Activated naive CD4-positive, alpha-beta T cell treated with anti-CD3 and anti-CD28 coated beads, Interleukin-2, amount 50 U/mL, for 72 hours (primary cell): ENCODE data around the gene SYT9. TPM values are rescaled to one million over a fixed set of nuclear protein-coding genes. Genes with fewer than 3 reads are reported as not detected.

Experiments
- ATAC-seq, 2 donors: fragments of 150-1000 bp; cut with Tn5 transposase; 2 replicates each; pipeline ENCODE4 v1.10.0; 2021; ENCODE audit warnings: mild to moderate bottlenecking in 2 of 2, moderate library complexity in 2 of 2
- DNase-seq, 2 donors: peaks; one replicate each; pipeline ENCODE4 v3.0.0; 2021 to 2022; ENCODE audit warnings: low spot score in 2 of 2
- H3K27ac Mint-ChIP-seq, 2 donors: one replicate each; pipeline ENCODE4 v1.8.0; 2022; ENCODE audit warnings: mild to moderate bottlenecking in 2 of 2, mixed read lengths in 2 of 2
- H3K36me3 Mint-ChIP-seq, 2 donors: one replicate each; pipeline ENCODE4 v1.8.0; 2022; ENCODE audit warnings: mixed read lengths in 2 of 2
- H3K9me3 Mint-ChIP-seq, 2 donors: one replicate each; pipeline ENCODE4 v1.8.0; 2022; ENCODE audit warnings: mixed read lengths in 2 of 2
- total RNA-seq, 2 donors: library from RNA; stranded (reverse); gene quantifications; one replicate each; pipeline ENCODE4 v1.2.3, GENCODE V29; 2022

Gene SYT9
- under 1 TPM in 1 of 2 donors, not detected in 1; 0.08 TPM for total RNA-seq

- DNase-seq (peak in 1 of 2 donors; percentile 48), ATAC-seq (peak; percentile 51 to 94)
- Mint-ChIP-seq H3K27ac (no peak within 1 kb of the TSS), H3K9me3 (no peaks in the 10 kb centered on the region), H3K36me3 (peaks cover 0 to 4% of the 10 kb centered on the region in 2 donors)
Measured at GRCh38 chr11:7251836-7252682, at the start of gene SYT9. Gene SYT9 (plus strand): TSS chr11:7251904. CDS start chr11:7252187, 283 bp downstream.

GRCh38 chr11:7202412-7202811, 49.3 kb upstream of the SYT9 start:
- ATAC-seq, result no peak
- Mint-ChIP-seq H3K9me3 (no peaks in the 10 kb centered on the region), H3K27ac (no peak overlapping the region), H3K36me3 (no peaks in the 10 kb centered on the region)
- DNase-seq, result no peak

- ATAC-seq, result no peak
- DNase-seq, result no peak
- no peaks in the 10 kb centered on the region for H3K9me3 Mint-ChIP-seq
- H3K27ac Mint-ChIP-seq, result no peak overlapping the region
- no peaks in the 10 kb centered on the region for H3K36me3 Mint-ChIP-seq
Measured at GRCh38 chr11:7204778-7205177, 46.9 kb upstream of the SYT9 start.

GRCh38 chr11:7208391-7208790, 43.3 kb upstream of the SYT9 start:
- Mint-ChIP-seq H3K27ac (no peak overlapping the region), H3K9me3 (no peaks in the 10 kb centered on the region), H3K36me3 (no peaks in the 10 kb centered on the region)
- no peak for ATAC-seq
- DNase-seq, result no peak

- no peaks in the 10 kb centered on the region for H3K9me3 Mint-ChIP-seq
- H3K27ac Mint-ChIP-seq, result no peak overlapping the region
- ATAC-seq, result no peak
- no peak for DNase-seq
- no peaks in the 10 kb centered on the region for H3K36me3 Mint-ChIP-seq
Measured at GRCh38 chr11:7219491-7219890, 32.2 kb upstream of the SYT9 start.

- Mint-ChIP-seq H3K27ac (no peak overlapping the region), H3K36me3 (no peaks in the 10 kb centered on the region), H3K9me3 (no peaks in the 10 kb centered on the region)
- DNase-seq, result no peak
- ATAC-seq, result no peak
Measured at GRCh38 chr11:7220636-7221035, 31.1 kb upstream of the SYT9 start.

- DNase-seq (no peak), ATAC-seq (no peak)
- Mint-ChIP-seq H3K27ac (no peak overlapping the region), H3K9me3 (no peaks in the 10 kb centered on the region), H3K36me3 (no peaks in the 10 kb centered on the region)
Measured at GRCh38 chr11:7222619-7223018, 29.1 kb upstream of the SYT9 start.

- Mint-ChIP-seq H3K27ac (no peak overlapping the region), H3K36me3 (no peaks in the 10 kb centered on the region), H3K9me3 (no peaks in the 10 kb centered on the region)
- ATAC-seq (no peak), DNase-seq (no peak)
Measured at GRCh38 chr11:7239877-7240276, 11.8 kb upstream of the SYT9 start.

- no peak for DNase-seq
- no peaks in the 10 kb centered on the region for H3K36me3 Mint-ChIP-seq
- ATAC-seq, result no peak
- no peaks in the 10 kb centered on the region for H3K9me3 Mint-ChIP-seq
- H3K27ac Mint-ChIP-seq, result no peak overlapping the region
Measured at GRCh38 chr11:7245341-7245740, 6.4 kb upstream of the SYT9 start.

GRCh38 chr11:7246179-7246578, 5.5 kb upstream of the SYT9 start:
- Mint-ChIP-seq H3K9me3 (no peaks in the 10 kb centered on the region), H3K27ac (no peak overlapping the region), H3K36me3 (no peaks in the 10 kb centered on the region)
- ATAC-seq, result no peak
- no peak for DNase-seq

- Mint-ChIP-seq H3K27ac (no peak overlapping the region), H3K9me3 (no peaks in the 10 kb centered on the region), H3K36me3 (peaks cover 0 to 4% of the 10 kb centered on the region in 2 donors)
- DNase-seq, result no peak
- ATAC-seq, result no peak
Measured at GRCh38 chr11:7250166-7250565, 1.5 kb upstream of the SYT9 start.

- Mint-ChIP-seq H3K9me3 (no peaks in the 10 kb centered on the region), H3K36me3 (peaks cover 0 to 4% of the 10 kb centered on the region in 2 donors), H3K27ac (no peak overlapping the region)
- no peak for DNase-seq
- no peak for ATAC-seq
Measured at GRCh38 chr11:7251487-7251835, 243 bp upstream of the SYT9 start.

GRCh38 chr11:7252683-7253213, 1.0 kb downstream of the SYT9 start:
- DNase-seq (no peak), ATAC-seq (no peak)
- Mint-ChIP-seq H3K27ac (no peak overlapping the region), H3K9me3 (no peaks in the 10 kb centered on the region), H3K36me3 (peaks cover 0 to 4% of the 10 kb centered on the region in 2 donors)

GRCh38 chr11:7253800-7254199, 2.1 kb downstream of the SYT9 start:
- no peaks in the 10 kb centered on the region for H3K9me3 Mint-ChIP-seq
- DNase-seq (no peak), ATAC-seq (no peak)
- H3K36me3 Mint-ChIP-seq, result peaks cover 0 to 4% of the 10 kb centered on the region in 2 donors
- H3K27ac Mint-ChIP-seq, result no peak overlapping the region

GRCh38 chr11:7254731-7255291, 3.1 kb downstream of the SYT9 start:
- Mint-ChIP-seq H3K36me3 (peaks cover 0 to 4% of the 10 kb centered on the region in 2 donors), H3K27ac (no peak overlapping the region), H3K9me3 (no peaks in the 10 kb centered on the region)
- no peak for DNase-seq
- no peak for ATAC-seq

GRCh38 chr11:7256943-7257342, 5.2 kb downstream of the SYT9 start:
- Mint-ChIP-seq H3K36me3 (peaks cover 0 to 4% of the 10 kb centered on the region in 2 donors), H3K27ac (no peak overlapping the region), H3K9me3 (no peaks in the 10 kb centered on the region)
- ATAC-seq (no peak), DNase-seq (no peak)

GRCh38 chr11:7257724-7258123, 6.0 kb downstream of the SYT9 start:
- H3K36me3 Mint-ChIP-seq, result peaks cover 0 to under 1% of the 10 kb centered on the region in 2 donors
- ATAC-seq (no peak), DNase-seq (no peak)
- no peak overlapping the region for H3K27ac Mint-ChIP-seq
- no peaks in the 10 kb centered on the region for H3K9me3 Mint-ChIP-seq

GRCh38 chr11:7261578-7261977, 9.9 kb downstream of the SYT9 start:
- ATAC-seq, result no peak
- Mint-ChIP-seq H3K27ac (no peak overlapping the region), H3K9me3 (no peaks in the 10 kb centered on the region), H3K36me3 (no peaks in the 10 kb centered on the region)
- DNase-seq, result no peak
